DMS153 (cell line): ENCODE measurements around the gene CDC6.
A peak's percentile ranks its signal among the peaks of the same experiment; 100 is the strongest.

Source experiments
- DNase-seq: peaks from one replicate; lab custom pipeline; 2025; lab: John Stamatoyannopoulos, UW

Gene CDC6

DNA sequence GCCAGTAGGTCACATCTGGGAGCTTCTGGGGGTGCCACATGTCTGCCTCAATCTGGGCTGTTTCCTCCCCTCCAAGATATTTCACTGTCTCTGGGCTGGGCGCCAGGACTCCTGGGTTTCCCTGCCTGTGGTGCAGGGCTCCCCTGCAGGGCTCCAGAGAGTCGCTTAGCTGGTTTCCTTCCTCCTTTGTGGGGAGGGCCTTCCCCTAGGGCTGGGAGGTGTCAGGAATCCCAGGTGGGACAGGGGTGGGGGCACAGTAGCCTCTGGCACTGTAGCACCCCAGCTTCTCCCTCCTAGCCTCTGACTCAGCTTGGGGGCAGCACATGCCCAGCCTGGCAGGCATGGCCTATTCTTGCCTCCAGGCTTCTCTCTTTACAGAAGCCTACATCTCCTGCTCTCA, 23.9 kb downstream of the CDC6 start:
- no peak for DNase-seq

DNA sequence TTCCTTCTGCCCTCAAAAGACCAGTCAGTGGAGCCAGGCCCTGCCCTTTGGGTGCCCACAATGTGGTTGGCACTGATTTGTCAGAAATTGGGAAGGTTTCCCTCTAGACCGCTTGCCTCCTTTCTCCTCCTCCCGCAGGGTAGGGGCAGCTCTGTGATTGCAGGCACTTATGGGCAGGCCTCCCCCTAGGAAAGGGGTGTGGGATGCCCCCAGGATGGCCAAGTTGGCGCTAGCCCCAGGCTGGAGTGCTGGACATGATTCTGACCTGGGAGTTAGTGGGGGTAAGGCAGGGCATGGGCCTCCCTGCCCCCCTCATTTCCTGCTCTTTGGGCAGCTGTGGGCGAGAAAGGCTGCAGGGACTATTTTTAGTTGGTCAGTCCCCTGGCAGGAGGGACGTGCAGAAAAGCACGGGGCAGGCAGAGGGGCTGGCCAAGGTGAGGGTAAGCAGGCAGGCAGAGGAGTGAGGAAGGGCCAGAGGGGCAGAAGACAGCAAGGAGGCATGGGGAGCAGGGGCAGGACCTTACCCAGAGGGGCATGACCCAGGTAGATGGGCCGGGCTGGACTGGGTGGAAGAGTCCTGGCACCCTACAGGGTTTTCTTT, 24.6 kb downstream of the CDC6 start:
- DNase-seq = no peak

DNA sequence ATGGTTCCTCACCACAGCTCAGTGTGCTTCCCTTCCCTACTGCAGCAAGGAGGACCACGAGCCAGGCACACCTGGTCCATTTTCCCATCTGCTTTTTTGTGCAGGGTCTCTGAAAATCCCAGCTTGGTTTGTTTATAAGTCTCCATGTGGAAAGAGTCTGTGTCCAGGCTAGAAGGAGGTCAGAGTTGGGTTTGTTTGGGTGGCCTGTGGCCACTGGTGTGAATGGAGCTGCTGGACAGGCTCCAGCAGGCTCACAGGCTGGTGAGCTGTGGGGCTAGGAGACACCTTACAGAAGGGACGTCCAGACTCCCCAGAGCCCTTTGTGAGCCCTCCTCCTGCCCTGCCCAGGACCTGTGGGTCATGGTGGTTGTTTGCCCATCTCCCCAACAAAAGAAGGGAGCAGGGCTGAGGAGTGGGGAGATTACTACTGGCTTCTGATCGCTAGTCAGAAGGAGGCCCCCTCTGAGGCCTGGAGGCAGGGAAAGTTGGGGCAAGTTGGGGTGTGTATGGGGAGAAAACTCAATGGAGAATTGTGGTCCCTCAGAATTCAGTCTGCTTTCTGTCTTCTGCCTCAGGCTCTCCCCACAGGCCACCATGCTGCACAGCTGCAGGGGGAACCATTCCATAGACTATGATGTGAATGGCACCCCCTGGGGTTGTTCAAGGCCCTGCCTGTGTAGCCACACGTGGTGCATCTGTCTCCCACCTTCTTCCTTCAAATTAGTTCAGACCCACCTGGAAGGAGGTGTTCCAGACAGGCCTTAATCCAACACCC, 25.4 kb downstream of the CDC6 start:
- DNase-seq = no peak

DNA sequence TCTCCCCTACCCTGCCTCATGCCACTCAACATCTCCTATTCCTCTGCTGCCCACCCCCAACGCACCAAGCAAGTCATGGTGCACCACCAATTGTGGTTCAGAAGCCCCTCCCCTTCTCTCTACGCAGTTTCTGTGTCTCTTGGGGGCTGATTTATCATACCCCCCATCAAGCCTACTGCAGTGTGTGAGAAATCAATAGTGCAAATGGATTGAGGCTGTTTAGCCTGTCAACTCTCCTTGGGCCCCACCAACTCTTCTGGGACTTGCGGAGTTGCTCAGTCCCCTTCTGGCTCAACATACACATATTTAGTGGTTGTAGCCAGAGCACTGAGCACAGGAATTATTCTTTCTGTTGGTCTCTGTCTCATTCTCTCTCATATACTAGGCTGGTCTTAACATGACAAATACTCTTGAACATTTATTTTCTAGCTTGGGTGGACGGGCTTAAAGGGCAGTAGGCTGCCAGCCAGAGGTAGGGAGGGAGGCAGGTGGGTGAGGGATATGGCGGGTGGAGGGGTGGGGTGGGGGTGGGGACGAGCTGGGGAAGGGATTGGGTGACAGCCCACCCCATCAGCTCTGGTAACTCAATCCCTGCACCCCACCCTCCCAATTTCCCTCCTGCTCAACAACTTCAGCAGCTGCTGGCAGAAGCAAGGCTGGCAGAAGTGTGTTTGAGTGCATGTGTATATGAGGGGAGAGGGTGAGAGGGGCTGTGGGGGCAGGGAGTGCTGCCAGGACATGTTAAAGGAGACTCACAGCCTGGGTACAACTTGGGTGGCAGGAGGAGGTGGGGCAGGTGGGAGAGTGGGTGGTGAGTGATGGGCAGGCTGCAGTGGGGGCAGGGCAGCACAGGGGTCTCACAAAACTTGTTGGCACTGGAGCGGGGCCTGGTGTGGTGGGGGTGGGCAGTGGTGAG, 26.2 kb downstream of the CDC6 start:
- no peak for DNase-seq

DNA sequence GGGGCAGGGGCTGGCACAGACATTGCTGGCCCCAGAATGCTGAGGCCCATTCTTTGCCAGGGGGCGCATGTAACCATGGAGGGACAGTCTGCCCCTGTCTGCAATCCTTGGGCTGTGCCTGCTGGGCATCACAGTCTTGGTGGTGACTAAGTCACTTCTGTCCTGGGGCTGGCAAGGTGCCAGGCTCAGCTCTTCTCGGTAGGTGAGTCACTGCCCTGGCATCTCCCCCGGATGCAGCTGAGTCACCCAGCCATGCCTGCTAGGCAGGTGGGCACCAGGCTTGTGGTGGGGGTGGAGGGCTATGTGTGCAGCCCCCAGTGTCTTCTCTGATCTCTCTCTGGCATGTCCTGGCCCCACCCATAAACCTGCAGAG, 26.9 kb downstream of the CDC6 start:
- DNase-seq = peak; percentile 82

DNA sequence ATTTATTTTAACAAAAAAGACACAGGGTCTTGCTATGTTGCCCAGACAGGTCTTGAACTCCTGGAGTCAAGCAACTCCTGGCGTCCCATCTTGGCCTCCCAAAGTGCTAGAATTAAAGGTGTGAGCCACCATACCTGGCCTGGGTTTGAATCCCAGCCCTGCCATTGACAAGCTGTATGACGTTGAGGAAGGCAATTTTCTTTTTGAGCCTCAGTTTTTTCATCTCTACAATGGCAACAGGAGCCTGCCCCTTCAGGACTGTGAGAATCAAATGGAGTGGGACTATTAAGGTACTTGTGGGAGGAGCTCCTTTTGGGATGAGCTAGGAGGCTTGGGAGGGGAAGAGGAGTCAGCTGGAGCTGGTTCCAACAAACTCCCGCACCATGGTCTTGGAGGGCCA, 27.5 kb downstream of the CDC6 start:
- DNase-seq = no peak

DNA sequence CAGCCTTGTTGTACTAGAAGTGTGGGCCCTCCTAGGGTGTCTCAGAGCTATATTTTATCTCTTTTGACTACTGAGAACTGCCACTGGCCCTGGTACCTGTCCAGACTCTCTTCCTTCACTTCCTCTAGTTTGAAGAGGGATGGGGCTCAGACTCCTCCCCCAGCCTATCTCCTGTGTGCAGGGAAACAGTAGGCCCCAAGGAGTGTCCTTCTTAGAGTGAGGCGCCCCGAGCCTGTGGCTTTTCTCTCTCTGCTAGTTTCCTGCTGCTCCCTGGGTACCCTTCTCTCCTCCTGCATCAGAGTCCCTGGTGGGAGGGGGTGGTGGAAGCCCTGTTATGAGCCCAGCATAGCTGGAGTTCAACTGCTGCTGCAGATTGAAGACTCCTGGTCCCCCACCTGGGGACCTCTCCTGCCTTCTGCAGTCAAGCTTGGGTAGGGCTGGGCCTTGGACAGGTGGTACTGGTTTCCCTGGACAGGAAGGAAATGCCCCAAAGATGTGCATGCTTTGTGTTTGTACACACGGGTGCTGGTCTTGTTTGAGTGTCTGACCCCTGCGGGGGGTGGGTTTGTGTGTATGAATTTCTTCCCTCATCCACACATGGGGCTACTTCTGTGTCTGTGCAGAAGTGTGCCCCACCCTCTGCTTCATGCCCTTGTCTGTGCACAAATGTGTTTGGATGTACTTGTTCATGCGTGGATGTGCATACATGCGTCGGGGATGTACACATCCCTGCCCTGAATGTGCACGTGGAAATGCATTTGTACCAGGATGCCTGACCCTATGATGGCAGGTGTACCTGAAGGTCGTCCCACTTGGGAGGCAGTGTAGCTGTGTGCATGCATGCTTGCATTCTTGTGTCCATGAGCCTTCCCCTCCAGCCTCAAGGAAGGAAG, 28.2 kb downstream of the CDC6 start:
- DNase-seq = no peak

DNA sequence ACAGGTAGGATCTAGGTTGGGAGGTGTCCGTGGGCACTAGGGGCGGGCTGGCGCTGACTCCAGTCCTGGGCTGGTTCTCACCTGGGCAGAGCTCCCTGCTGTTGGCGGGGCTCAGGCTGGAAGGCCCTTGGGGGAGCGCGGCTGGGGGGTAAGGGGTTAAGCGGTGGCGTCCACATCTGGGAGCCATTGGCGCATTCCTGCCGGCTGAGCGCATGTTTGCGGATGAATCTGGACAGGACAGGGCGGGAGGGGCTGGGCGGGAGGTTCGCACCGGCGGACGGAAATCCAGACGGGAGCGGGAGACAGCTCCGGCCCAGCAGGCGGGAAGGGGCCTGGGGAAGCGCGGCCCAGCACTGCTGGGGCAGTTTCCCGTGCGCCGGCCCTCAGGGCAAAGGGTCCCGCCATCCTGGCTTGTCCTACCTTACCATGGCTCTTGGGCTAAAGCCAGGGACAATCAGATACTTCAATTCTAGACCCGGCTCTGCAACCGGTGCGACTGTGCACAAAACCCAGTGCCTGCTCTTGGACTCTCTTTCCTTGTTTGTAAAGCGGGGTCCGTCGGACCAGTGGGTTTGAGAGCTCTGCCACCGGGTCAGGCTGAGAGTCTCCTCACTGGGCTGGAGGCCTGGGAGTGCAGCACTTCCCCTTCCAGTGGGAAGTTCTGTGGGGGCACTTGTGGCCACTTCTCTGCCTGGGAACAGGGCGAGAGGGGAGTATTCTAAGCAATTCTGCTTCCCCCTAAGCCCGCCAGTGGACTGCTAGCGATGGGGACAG, 29.1 kb downstream of the CDC6 start:
- DNase-seq = no peak

DNA sequence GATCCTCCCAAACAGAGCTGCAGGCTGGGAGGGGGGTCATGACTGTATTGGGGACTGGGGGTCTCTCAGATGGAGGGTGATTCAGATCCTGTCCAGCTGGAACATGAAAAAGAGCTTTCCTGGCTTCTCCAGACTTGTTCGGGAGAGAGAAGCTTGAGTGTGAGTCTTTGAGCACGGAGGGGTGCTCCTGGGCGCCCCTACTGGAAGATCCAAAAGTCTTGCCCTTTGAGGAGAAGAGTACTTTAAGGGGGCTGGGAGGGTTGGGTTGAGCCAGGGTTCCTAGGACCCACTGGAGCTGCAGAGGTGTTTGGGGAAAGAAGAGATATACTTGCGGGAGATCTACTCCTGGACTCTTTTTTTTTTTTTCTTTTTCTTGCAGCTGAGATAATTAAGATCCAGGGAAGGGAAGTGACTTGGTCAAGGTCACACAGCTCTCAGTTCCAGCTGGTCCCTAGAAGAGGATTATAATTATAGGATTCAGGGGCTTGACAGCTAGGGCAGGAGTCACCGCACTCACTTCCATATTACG, 29.7 kb downstream of the CDC6 start:
- no peak for DNase-seq

DNA sequence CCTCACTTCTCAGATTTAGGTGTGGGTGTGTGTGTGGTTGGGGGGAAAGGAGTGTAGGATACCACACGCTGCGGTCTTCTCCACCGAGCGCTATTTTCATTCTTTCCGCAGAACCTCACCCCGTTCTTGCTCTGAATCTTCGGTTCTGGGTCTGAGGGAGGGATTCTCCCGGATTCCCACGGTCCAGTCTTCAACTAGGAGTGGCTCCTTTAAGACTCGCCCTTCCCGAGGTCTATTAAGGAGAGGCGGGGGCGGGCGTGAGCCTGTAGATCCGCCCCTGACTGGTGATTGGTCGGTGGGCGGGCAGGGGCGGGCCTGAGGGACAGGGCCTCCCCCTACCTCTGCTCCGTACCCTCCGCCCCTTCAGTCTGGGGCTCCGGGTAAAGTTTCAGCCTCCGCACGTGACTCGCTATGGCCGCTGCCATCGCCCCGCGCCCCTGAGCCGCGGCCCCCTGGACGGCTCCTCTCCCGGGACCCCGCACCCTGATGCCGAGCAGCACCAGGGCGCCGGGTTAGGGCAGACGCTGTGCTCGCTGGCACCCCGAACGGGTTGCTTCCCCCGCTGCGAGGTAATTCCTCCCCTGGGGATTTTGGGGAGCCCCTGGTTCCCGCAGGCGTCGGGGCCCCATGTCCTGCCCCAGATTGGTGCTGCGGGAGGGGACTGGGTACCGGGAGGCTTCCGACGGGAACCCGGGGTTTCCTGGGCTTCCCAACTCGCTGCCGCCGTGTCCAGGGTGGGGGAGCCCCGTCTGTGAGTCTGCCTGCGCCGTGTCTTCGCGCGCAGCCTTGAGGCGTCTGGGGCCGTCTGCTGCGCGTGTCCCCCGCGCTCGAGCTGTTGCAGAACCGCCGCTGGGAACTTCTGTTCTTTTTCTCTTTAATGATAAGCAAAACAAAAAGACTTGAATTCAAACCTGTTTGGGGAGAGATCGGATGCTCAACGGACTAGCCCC, 30.5 kb downstream of the CDC6 start:
- DNase-seq = peak; percentile 77

DNA sequence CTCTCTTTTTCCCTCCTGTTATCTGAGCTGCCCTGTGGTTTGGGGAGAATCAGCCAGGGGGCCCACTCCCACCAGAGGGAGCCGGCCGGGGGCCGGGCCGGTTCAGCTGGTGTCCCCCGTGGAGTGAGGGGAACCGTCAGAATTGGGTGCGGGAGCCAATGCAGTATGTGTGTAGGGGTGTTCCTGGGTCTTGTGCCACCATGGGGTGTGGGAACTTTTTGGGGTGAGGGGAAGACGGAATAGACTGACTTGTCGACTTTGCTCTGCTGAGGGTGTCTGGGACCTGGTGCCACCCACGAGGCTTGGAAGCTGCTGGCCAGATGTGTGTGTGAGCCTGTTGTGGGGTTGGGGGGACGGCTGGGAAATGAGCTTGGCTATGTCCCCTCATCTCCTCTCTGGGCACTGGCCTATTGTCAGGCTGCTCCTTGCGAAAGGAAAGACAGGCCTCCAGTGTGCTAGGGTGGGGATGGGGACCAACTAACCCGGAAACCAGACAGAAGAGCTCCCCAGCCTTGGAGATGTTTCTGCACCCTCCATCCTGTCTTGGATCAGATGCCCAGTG, 31.2 kb downstream of the CDC6 start:
- no peak for DNase-seq

DNA sequence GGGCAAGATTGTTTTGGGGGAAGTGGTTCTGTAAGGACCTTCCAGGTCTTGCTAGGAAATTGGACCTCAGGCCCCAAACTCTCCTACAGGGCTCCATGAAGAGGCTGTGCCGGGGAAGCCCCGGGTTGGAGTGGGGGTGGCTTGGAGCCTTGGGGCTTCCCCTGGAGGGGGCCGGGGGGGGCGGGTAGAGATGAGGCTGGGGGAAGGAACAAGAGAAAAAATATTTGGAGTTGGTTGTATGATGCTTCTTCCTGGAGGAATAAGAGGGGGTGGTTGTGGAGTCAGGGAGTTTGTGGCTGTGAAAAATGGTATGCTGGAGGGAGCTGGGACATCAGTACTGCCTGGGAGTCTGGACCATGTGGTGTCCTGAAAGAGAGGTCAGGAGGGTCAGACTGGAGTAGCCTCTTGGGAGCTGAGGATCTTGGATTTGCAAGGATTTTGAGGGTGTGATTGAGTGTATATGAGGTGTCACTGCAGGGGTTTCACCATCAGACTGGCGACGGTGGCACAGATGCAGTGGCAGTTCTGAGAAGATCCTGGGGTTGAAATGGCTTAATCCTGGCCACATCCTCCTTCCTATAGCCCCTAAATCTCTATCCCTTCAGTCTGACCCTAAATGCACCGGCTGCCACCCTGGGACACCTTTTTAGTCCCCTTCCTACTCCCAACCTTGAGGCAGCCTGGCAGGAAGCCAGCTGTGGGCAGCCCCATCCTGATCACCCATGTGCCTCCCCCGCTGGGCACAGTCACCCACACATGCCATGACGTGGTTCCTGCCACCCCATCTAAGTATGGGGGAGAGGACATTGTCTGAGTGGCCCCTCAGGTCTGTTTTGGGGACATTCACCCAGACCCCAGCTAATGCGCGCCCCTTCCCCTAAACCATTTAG, 32.2 kb downstream of the CDC6 start:
- DNase-seq = no peak

DNA sequence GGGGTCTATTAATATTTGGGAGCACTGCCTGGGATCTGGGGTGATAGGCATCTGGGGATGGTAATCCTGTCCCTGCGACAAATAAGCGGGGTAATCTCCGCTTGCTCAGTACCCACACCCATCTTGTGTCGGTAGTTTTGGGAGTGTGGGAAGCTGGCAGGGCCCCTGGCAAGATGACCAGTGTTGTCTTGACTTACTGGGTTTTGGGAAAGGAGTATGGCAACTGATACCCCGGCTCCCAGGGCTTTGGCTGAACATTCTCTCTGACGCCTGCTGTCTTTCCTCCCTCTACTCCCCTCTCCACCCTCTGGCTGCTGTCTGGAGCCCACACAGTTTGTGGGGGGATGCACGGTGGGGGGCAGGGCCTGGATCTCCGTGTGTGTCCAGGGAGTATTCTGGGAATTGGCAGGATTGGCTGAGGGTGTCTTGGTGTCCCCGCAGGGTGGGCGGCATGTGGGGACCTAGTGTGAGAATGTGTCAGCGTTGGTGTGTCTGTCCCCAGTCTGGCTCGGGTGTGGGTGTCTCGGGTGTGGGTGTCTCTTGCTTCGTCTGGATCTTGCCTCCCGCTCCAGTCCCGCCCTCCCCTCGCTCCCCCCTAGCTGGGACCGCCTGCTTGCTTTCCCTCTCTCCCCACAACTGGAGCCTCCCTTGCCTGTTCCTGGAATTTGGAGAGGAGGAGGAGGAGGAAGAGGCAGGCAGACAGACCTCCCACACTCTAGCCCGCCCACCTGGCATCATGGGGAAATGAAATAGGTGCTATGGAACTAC, 33.3 kb downstream of the CDC6 start:
- DNase-seq = no peak

DNA sequence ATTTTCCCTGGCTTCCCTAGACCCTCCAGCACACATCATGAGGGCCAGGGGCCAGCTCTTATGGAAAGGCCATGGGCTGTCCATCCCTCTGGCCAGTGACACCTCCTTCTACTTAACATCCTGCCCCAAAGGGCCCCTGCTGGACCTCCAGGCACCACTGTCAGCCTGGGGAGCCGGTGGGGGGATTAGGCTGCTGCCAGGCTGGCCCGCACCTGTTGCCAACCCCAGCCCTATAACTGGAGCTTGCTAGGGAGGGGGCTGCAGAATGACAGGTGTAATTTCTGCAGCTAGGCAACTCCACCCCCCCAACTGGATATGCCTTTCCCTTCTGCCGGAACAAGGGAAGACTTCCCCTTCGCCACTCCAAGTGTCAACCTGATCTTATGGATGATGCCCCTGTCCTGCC, 33.8 kb downstream of the CDC6 start:
- DNase-seq = no peak

DNA sequence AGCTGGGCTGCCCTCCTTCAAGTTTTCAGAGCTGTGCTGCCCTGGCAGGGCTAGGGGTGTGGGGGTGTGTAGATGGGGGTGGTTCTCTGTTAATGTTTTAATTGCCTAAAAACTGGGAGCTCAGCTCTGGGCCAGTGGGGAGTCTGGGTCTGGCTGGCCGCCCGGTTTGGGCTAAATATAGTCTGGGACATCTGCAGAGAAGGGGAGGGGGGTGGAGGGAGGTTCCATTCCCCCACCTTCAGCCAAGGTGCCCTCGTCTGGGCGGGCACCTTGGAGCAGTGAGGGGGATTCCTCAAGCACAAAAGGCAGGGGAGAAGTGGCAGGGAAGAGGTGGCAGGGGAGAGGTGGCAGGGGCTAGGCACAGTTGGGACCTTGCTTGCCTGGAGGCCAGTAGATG, 34.3 kb downstream of the CDC6 start:
- DNase-seq = no peak

DNA sequence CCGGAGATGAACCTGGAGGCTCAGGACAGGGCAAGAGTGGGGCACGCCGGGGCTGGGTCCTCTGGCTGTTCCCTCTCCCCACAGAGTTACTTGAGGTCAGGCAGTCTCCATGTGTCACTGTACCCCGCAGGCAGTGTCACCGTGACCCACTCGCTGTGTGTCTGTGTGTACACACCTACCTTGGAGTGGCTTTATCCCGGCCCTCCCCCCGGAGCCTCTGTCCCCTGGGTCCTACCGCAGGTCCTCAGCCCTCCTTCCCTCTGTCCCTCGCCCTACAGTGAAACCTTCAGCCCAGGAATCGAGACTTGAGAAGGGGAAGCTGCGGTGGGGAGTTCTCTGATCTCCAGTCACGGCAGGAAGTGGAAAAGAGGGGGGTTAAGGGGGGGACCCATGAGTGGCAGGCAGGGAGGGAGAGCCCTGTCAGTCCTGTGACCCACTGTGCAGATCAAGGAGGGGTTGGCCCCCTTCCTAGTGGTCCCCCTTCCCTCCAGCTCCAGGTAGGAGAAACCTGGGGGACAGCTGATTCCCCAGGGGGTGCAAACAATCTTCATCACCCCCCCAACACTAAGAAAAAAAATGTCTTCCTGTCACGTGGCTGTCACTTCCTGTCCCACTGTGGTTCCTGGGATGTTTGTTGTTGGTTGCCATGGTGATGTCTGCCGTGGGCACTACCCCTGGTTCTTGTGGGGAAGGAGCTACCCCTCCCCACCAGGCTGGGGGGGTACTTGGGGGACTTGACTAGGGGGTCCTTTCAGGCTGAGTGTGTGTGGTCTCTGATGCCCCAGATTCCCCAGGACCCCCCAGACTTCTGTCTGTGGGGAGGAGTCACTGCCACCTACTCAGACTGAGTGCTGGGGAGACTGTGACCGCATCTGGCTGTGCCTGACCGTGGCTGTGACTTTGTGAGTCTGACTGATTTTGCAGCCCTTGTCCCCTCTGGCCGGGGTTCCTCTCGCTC, 35.0 kb downstream of the CDC6 start:
- peak; percentile 36 for DNase-seq
